Omental fat pad (tissue), 4 donors: Measurements from ENCODE around the gene CTXN1. TPM values are rescaled to one million over a fixed set of nuclear protein-coding genes. Genes with fewer than 3 reads are reported as not detected.

Experiments used
- ATAC-seq: fragments of 150-250 bp; one replicate; pipeline ENCODE4 v1.9.1; 2016; ENCODE audit warnings: mild to moderate bottlenecking, moderate library complexity; ENCODE audit not compliant: low FRiP score
- DNase-seq: peaks from one replicate; pipeline ENCODE4 v3.0.0-alpha.2; 2019; ENCODE audit warnings: low spot score
- total RNA-seq, 4 donors: library from RNA; depleted of rRNA; stranded (reverse); fragments of >200 nt; gene quantifications; one replicate each; pipeline ENCODE4 v1.1.0, GENCODE V29; 2016
- TF ChIP-seq, protein P1 (sequence below), 3 donors: fragments of 450-650 bp; IDR thresholded peaks; one replicate each; pipeline ENCODE4 v1.5.1; 2016 to 2017; ENCODE audit warnings: antibody characterized with exemption in 3 of 3, mild to moderate bottlenecking in 3 of 3, moderate library complexity in 2 of 3

The CTXN1 gene
- total RNA-seq, 4 donors from 2014 or later = 1.6 to 3.7 (median 2.0) TPM; not detected in 1

DNA sequence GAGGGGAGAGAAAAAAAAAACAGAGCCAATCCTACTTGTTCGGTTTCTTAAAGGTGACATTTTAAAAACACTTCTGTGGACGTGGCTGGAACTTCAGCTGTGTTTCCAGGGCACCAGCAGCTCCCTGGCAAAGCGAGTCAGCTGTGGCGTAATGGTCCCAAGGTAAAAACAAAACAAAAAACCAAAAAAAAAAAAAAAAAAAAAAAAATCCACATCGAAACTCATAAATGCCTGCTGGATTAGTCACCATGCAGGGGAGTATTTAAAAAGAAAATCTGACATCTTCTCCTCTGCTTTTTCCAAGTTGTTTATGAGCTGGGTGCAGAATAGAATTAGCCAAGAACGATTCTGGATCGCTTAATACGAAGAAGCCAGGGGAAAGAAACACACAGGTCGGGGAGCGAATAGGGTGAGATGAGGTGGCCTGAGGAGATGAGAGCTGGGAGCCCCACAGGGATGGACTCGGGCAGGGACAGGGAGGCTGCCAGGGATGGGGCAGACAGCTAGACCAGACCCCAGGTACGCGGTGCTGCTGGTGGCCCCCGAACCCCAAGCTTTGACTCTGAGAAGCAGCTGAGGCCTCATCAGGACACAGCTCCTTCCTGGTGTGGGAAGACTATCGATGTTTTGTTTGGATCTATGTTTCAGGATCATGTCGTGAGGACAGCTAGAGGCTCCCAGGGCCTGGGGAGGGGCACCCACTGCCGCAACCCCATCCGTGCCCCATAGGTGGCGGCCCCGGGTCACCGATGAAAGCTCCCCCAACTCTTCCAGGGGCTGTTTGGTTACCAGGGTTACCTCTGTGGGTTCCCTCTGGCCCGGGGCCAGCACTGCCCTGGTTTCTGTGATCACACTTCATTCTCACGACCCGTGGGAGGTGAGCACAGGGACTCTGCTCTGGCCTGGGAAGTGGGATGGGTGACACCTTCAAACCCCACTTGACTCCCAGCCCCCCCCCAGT, 3.1 kb upstream of the CTXN1 start:
- DNase-seq = peak; percentile 36
- ATAC-seq = peak; percentile 16
- TF ChIP-seq, protein P1, sequence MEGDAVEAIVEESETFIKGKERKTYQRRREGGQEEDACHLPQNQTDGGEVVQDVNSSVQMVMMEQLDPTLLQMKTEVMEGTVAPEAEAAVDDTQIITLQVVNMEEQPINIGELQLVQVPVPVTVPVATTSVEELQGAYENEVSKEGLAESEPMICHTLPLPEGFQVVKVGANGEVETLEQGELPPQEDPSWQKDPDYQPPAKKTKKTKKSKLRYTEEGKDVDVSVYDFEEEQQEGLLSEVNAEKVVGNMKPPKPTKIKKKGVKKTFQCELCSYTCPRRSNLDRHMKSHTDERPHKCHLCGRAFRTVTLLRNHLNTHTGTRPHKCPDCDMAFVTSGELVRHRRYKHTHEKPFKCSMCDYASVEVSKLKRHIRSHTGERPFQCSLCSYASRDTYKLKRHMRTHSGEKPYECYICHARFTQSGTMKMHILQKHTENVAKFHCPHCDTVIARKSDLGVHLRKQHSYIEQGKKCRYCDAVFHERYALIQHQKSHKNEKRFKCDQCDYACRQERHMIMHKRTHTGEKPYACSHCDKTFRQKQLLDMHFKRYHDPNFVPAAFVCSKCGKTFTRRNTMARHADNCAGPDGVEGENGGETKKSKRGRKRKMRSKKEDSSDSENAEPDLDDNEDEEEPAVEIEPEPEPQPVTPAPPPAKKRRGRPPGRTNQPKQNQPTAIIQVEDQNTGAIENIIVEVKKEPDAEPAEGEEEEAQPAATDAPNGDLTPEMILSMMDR (IDR thresholded peaks at IDR 0.05) = no peak

DNA sequence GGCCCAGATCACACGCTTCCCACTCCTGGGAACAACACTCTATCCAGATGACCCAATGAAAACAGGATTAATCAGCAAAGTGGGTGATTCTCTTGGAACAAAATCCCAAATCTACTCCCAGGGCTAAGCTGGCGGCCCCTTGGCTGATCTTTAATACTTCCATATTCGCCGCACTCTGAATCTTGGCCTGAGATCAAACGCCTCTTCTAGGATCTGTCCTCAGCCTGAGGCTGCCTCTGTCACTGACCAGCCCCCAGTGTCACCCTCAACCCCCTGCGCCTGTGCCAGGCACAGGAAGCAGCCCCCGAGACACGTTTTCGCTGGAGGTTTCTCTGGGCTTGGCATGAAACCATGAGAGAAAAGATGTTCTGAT, 2.4 kb upstream of the CTXN1 start:
- TF ChIP-seq, protein P1 (IDR thresholded peaks at IDR 0.05) = no peak
- no peak for ATAC-seq
- DNase-seq = no peak

DNA sequence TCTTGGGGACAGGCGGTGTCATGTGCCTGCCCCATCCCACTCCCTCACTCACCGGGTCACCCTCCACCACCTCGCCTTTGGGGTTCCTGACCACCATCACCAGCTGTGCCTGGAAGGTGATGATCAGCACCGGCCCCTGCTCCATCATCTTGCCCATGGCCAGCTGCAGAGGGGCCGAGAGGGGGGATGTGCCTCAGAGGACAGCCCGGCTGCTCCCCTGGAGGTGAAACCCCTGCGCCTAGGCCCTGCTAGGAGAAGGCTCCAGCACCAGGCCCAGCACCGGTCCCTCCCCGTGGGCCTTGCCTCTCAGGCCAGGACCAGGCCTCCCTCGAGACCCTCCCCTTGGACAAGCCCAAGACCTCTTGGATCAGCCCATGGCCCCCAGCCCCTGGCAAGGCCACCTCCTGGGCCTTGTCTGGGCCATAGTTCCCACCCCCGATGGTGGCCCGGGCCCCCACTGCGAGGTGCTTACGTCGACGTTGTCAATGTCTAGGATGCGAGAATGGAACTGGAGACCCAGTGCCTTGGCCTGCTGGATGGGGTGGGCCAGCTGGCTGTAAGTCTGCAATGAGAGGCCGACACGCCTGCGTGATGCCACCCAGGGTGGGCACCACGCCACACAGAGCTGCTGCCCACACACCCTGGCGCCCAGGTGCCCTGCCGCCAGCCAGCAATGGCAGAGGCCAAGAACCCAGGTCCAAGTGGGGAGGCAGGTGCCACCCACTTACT, 1.8 kb upstream of the CTXN1 start:
- DNase-seq = no peak
- TF ChIP-seq, protein P1 (IDR thresholded peaks at IDR 0.05) = no peak
- no peak for ATAC-seq

DNA sequence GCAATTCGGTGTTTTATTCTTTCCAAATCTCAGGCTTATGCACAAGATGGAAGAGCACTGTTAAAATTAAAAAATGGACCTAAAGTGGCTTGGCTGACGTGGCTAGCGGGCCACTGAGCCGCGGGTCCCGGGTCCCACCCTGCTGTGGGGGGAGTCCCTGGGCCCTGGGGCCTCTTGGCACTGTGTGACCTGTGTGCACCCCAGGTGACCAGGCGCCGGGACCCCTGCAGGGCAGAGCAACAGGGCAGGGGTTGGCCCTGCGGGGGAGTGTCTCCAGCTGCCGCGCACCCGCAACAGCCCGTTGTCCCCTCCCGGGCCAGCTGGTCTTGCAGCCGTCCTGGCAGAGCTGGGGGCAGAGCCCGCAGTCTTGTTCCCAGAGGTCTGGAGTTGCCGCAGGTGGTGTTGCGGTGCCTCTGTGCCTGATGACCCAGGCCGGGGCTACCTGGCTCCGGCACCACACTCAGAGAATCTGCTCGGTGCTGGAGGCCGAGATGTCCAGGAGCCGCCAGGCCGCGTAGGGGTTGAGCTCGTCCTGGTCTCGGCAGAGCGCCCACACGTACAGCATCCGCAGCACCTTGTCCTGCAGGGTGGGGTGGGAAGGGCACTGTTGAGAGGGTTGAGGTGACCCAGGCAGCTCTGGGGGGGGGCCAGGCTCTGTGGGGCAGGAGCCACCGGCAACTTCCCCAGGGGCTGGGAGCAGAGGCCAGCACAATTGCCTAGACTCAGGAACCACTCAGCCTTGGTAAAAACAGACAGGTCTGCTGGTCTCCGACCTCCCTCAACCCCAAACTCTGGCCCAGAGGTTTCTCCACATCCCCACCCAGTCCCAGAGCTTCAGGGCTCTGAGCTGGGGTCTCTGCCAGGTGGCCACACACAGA, 1.0 kb upstream of the CTXN1 start:
- TF ChIP-seq, protein P1 (IDR thresholded peaks at IDR 0.05) = no peak
- DNase-seq (no peak), ATAC-seq (no peak)

DNA sequence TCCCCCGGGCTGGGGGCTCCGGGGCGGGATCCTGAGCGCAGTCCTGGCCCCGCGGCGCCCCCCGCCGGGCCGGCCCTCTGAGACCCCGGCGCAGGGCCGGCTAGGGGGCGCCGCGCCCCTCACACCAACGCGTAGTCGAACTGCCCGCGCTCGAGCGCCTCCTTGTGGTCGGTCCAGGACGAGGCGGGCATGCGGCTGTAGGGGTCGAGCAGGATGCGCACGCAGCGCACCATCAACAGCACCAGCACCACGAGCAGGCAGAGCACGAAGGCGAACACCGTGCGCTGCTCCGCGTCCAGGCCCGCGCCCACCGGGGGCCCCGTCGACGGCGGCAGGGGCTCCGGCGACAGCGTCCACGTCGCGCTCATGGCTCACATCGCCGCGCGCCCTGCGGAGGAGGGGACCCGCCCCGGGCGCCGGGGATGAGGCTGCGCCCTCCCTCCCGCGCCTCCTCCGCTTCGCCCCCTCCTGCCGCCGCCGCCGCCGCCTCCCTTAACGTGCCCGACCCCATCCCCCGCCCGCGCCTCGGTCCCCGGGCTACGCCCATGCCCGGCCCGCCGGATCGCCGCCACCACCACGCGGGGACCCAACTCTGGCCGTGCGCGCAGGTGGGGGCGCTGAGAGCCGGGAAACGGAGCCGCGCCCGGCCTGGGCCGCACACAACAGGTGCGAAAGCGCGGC, 624 bp downstream of the CTXN1 start:
- ATAC-seq = no peak
- TF ChIP-seq, protein P1 (IDR thresholded peaks at IDR 0.05) = peak in 2 of 3 donors; percentile 13 to 53
- peak; percentile 82 for DNase-seq

DNA sequence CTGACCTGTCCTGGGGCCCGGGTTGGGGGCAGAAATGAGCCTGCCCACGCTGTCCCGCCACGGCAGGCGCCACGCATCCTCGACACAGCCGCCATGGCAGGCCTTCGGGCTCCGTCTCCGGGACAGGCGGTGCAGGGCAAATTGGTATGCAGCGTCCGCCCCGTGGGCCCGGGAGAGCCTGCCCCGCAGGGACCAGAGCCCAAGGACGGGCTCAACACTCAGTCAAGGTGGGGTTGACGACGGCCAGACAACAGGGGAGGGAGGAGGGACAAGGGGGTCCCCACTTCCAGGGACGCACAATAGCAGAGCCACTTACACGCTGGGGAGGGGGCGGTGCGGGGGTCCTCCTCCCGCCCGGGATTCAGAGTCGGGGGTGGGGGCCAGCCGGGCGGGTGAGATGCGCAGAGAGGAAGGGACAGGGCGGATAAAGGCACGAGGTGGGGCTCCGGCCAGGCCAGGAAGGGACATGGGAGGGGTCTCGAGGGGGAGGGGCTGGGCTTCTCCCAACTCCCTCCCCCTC, 1.2 kb downstream of the CTXN1 start:
- ATAC-seq (no peak), DNase-seq (no peak)
- TF ChIP-seq, protein P1 (IDR thresholded peaks at IDR 0.05) = no peak
